H9 (cell line): ENCODE measurements around the gene CROCC. TPM values are rescaled to one million over a fixed set of nuclear protein-coding genes. Genes with fewer than 3 reads are reported as not detected.
A peak's percentile ranks its signal among the peaks of the same experiment; 100 is the strongest.

Experiments used
- DNase-seq: peaks from one replicate; pipeline ENCODE4 v3.0.0-alpha.2; 2017
- H2AFZ ChIP-seq: one replicate; pipeline ENCODE4 v1.6.1; 2013; ENCODE audit warnings: mild to moderate bottlenecking, low read length, control low read depth, moderate library complexity
- H2AK5ac ChIP-seq: 2 replicates; pipeline ENCODE4 v1.6.1; 2013; ENCODE audit warnings: low read length, control low read depth, mixed read lengths; ENCODE audit not compliant: insufficient read length
- H2BK120ac ChIP-seq: one replicate; pipeline ENCODE4 v1.6.1; 2013; ENCODE audit warnings: low read depth, mild to moderate bottlenecking, low read length, control low read depth, inconsistent platforms; ENCODE audit not compliant: poor library complexity, severe bottlenecking
- H2BK12ac ChIP-seq: 2 replicates; pipeline ENCODE4 v1.6.1; 2013; ENCODE audit warnings: low read length, control low read depth, mixed read lengths, low read depth; ENCODE audit not compliant: insufficient read length
- H2BK15ac ChIP-seq: 2 replicates; pipeline ENCODE4 v1.6.1; 2013; ENCODE audit warnings: low read depth, low read length, control low read depth
- H2BK20ac ChIP-seq: one replicate; pipeline ENCODE4 v1.6.1; 2013; ENCODE audit warnings: low read depth, mild to moderate bottlenecking, low read length, control low read depth, inconsistent platforms; ENCODE audit not compliant: poor library complexity, severe bottlenecking
- H2BK5ac ChIP-seq: 2 replicates; pipeline ENCODE4 v1.6.1; 2013; ENCODE audit warnings: low read length, control low read depth, mixed read lengths; ENCODE audit not compliant: insufficient read length
- H3K14ac ChIP-seq: 2 replicates; pipeline ENCODE4 v1.6.1; 2013; ENCODE audit warnings: low read length, control low read depth; ENCODE audit not compliant: insufficient read depth
- H3K18ac ChIP-seq: 2 replicates; pipeline ENCODE4 v1.6.1; 2013; ENCODE audit warnings: low read depth, mild to moderate bottlenecking, mixed read lengths, low read length, control low read depth; ENCODE audit not compliant: insufficient read length
- H3K23ac ChIP-seq: 2 replicates; pipeline ENCODE4 v1.6.1; 2013; ENCODE audit warnings: low read length, control low read depth, mixed read lengths, low read depth; ENCODE audit not compliant: insufficient read length
- H3K23me2 ChIP-seq: 2 replicates; pipeline ENCODE4 v1.6.1; 2013; ENCODE audit warnings: low read depth, mild to moderate bottlenecking, mixed read lengths, low read length, control low read depth; ENCODE audit not compliant: insufficient read length, poor library complexity, severe bottlenecking
- H3K27ac ChIP-seq: 2 replicates; pipeline ENCODE4 v1.5.1; 2013; ENCODE audit warnings: low read length, control low read depth, mixed read lengths, low read depth; ENCODE audit not compliant: insufficient read length
- H3K27me3 ChIP-seq: 2 replicates; pipeline ENCODE4 v1.6.1; 2013; ENCODE audit warnings: low read length, control low read depth, inconsistent platforms; ENCODE audit not compliant: insufficient read depth
- H3K4ac ChIP-seq: 2 replicates; pipeline ENCODE4 v1.6.1; 2013; ENCODE audit warnings: low read depth, mild to moderate bottlenecking, control low read depth, inconsistent platforms, low read length, moderate library complexity
- H3K4me1 ChIP-seq: 2 replicates; pipeline ENCODE4 v1.6.1; 2013; ENCODE audit warnings: low read length, control low read depth, inconsistent platforms; ENCODE audit not compliant: insufficient read depth
- H3K4me2 ChIP-seq: 2 replicates; pipeline ENCODE4 v1.6.1; 2013; ENCODE audit warnings: low read length, control low read depth, mixed read lengths; ENCODE audit not compliant: insufficient read length, insufficient read depth
- H3K56ac ChIP-seq: 2 replicates; pipeline ENCODE4 v1.6.1; 2013; ENCODE audit warnings: low read depth, mild to moderate bottlenecking, mixed read lengths, low read length, control low read depth; ENCODE audit not compliant: insufficient read length
- H3K79me1 ChIP-seq: 2 replicates; pipeline ENCODE4 v1.6.1; 2013; ENCODE audit warnings: low read depth, mild to moderate bottlenecking, moderate library complexity, low read length, control low read depth, inconsistent platforms; ENCODE audit not compliant: insufficient read depth, poor library complexity, severe bottlenecking
- H3K79me2 ChIP-seq: 2 replicates; pipeline ENCODE4 v1.6.1; 2013; ENCODE audit warnings: low read length, control low read depth, inconsistent platforms; ENCODE audit not compliant: insufficient read depth
- H3K9ac ChIP-seq: 2 replicates; pipeline ENCODE4 v1.6.1; 2013; ENCODE audit warnings: low read length, control low read depth, mixed read lengths; ENCODE audit not compliant: insufficient read length; ENCODE audit errors: extremely low read depth
- H3K9me3 ChIP-seq: one replicate; pipeline ENCODE4 v1.6.1; 2013; ENCODE audit warnings: low read depth, low read length, inconsistent platforms; ENCODE audit not compliant: control insufficient read depth
- H3T11ph ChIP-seq: one replicate; pipeline ENCODE4 v1.6.1; 2013; ENCODE audit warnings: mild to moderate bottlenecking, low read length, control low read depth, inconsistent platforms
- H4K20me1 ChIP-seq: one replicate; pipeline ENCODE4 v1.6.1; 2013; ENCODE audit not compliant: control insufficient read depth, insufficient read length, insufficient read depth
- H4K5ac ChIP-seq: 2 replicates; pipeline ENCODE4 v1.6.1; 2013; ENCODE audit warnings: low read depth, mild to moderate bottlenecking, mixed read lengths, low read length, control low read depth; ENCODE audit not compliant: insufficient read length
- H4K8ac ChIP-seq: replicated peaks from 2 replicates; pipeline ENCODE4 v1.6.1; 2013; ENCODE audit warnings: low read length, control low read depth, mixed read lengths, low read depth; ENCODE audit not compliant: insufficient read length
- H4K91ac ChIP-seq: 2 replicates; pipeline ENCODE4 v1.6.1; 2013; ENCODE audit warnings: low read depth, mild to moderate bottlenecking, moderate library complexity, mixed read lengths, low read length, control low read depth; ENCODE audit not compliant: insufficient read length
- H3K27ac Mint-ChIP-seq, 3 experiments: 2 replicates in 2 of 3; 3 replicates in 1 of 3; pipeline ENCODE4 v1.8.0; 2020 to 2021; ENCODE audit warnings: mixed read lengths in 3 of 3, mild to moderate bottlenecking in 1 of 3, moderate library complexity in 1 of 3
- H3K27me3 Mint-ChIP-seq: 2 replicates; pipeline ENCODE4 v1.8.0; 2021; ENCODE audit warnings: low read depth, mild to moderate bottlenecking, moderate library complexity, mixed read lengths
- H3K36me3 Mint-ChIP-seq, 3 experiments: 2 replicates in 2 of 3; 3 replicates in 1 of 3; pipeline ENCODE4 v1.8.0; 2020 to 2021; ENCODE audit warnings: low read depth in 3 of 3, mixed read lengths in 3 of 3; ENCODE audit not compliant: insufficient read depth in 1 of 3
- H3K4me1 Mint-ChIP-seq, 2 experiments: 2 replicates each; pipeline ENCODE4 v1.8.0; 2020; ENCODE audit warnings: mixed read lengths in 2 of 2
- H3K4me3 Mint-ChIP-seq, 2 experiments: 2 replicates in 1 of 2; 3 replicates in 1 of 2; pipeline ENCODE4 v1.8.0; 2020 to 2021; ENCODE audit warnings: mild to moderate bottlenecking in 2 of 2, mixed read lengths in 2 of 2, moderate library complexity in 1 of 2
- H3K9me3 Mint-ChIP-seq, 2 experiments: 2 replicates in 1 of 2; 3 replicates in 1 of 2; pipeline ENCODE4 v1.8.0; 2020; ENCODE audit warnings: mild to moderate bottlenecking in 2 of 2, mixed read lengths in 2 of 2, moderate library complexity in 1 of 2
- WGBS: extraction: QIAGEN DNeasy Blood & Tissue Kit; methylation state at CpG from one replicate; pipeline ENCODE4 v1.1.7; 2013; ENCODE audit warnings: missing lambda C conversion rate, low lambda C conversion rate, mixed read lengths; ENCODE audit not compliant: insufficient read length; ENCODE audit errors: extremely low coverage; 5-methylcytosine and 5-hydroxymethylcytosine counted together
- total RNA-seq: library from RNA; stranded (reverse); gene quantifications from 2 replicates; pipeline ENCODE4 v1.2.1, GENCODE V29; 2021
- TF ChIP-seq, protein P1 (sequence below): fragments of 200-600 bp; sonication (generic); conservative IDR thresholded peaks from 3 replicates; pipeline ENCODE4 v1.8.0; 2021; ENCODE audit warnings: antibody characterized with exemption, mild to moderate bottlenecking

CROCC gene
- total RNA-seq, 1 experiment from 2014 or later, result 40.7 TPM

DNA sequence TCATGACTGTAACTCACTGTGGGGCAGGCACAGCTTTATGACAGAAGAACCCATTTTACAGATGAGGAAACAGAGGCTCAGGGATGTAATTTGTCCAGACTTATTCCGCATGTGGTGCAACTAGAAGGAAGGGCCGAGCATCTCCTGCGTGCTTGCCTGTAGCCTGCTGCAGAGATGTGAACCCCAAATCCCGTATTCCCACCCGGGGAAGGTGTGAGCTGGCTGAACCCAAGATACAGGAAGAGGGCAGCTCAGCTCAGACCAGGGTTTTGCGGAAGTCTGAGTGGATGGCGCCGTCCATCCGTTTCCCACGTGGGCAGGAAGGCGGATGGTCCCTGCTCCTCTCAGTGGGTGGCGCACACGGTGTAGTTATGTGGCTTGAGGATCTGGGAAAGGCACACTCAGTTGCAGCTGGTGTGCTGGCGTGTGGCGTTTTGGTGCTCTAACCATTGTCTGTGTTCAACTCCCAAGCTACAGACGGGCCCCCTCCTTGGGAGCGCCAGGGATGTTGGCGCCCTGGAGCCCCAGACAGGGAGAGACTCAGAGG lies 1.2 kb downstream of the CROCC start:
- no peaks in the 10 kb centered on the region for H3K79me1 ChIP-seq
- no peaks in the 10 kb centered on the region for H3K27me3 ChIP-seq
- no peak overlapping the region for H3K14ac ChIP-seq
- H3K4ac ChIP-seq, result no peak overlapping the region
- H2AFZ ChIP-seq, result no peak overlapping the region
- H4K91ac ChIP-seq, result no peak overlapping the region
- H4K20me1 ChIP-seq, result no peaks in the 10 kb centered on the region
- H3K9ac ChIP-seq, result no peak overlapping the region
- H3K23ac ChIP-seq, result no peak overlapping the region
- no peak overlapping the region for H3K4me2 ChIP-seq
- H3K79me2 ChIP-seq, result peaks cover 6% of the 10 kb centered on the region; the same call in 1 of the 2 replicates
- Mint-ChIP-seq H3K9me3 (no peaks in the 10 kb centered on the region), H3K4me1 (peaks cover 34 to 52% of the 10 kb centered on the region in 2 experiments), H3K27ac (peak overlapping the region in 1 of 3 experiments; percentile 44; a peak in 1 of 7 replicates), H3K4me3 (peak overlapping the region; percentile 84 to 95), H3K36me3 (peaks cover 0 to 7% (median 2%) of the 10 kb centered on the region in 3 experiments; a peak in 3 of 7 replicates), H3K27me3 (no peaks in the 10 kb centered on the region)
- H3K18ac ChIP-seq, result no peak overlapping the region
- H3T11ph ChIP-seq, result no peak overlapping the region
- TF ChIP-seq, protein P1, sequence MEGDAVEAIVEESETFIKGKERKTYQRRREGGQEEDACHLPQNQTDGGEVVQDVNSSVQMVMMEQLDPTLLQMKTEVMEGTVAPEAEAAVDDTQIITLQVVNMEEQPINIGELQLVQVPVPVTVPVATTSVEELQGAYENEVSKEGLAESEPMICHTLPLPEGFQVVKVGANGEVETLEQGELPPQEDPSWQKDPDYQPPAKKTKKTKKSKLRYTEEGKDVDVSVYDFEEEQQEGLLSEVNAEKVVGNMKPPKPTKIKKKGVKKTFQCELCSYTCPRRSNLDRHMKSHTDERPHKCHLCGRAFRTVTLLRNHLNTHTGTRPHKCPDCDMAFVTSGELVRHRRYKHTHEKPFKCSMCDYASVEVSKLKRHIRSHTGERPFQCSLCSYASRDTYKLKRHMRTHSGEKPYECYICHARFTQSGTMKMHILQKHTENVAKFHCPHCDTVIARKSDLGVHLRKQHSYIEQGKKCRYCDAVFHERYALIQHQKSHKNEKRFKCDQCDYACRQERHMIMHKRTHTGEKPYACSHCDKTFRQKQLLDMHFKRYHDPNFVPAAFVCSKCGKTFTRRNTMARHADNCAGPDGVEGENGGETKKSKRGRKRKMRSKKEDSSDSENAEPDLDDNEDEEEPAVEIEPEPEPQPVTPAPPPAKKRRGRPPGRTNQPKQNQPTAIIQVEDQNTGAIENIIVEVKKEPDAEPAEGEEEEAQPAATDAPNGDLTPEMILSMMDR, result no peak
- WGBS, result no CpG with 5 or more reads among the region's 18 CpGs
- no peak overlapping the region for H2BK20ac ChIP-seq
- H2BK15ac ChIP-seq, result no peak overlapping the region
- H3K23me2 ChIP-seq, result peaks cover 5% of the 10 kb centered on the region
- no peak overlapping the region for H4K8ac ChIP-seq
- H2BK12ac ChIP-seq, result no peak overlapping the region
- H3K27ac ChIP-seq, result no peak overlapping the region
- peak; percentile 25 for DNase-seq
- H3K9me3 ChIP-seq, result no peaks in the 10 kb centered on the region
- H2BK120ac ChIP-seq, result no peak overlapping the region
- H3K4me1 ChIP-seq, result no peaks in the 10 kb centered on the region
- H3K56ac ChIP-seq, result no peak overlapping the region
- H2BK5ac ChIP-seq, result no peak overlapping the region
- no peak overlapping the region for H4K5ac ChIP-seq
- no peak overlapping the region for H2AK5ac ChIP-seq
